HG03097 (cell line): Measurements from ENCODE around the gene GRIA1.

Experiments used
- ATAC-seq: cut with Tn5 transposase; IDR thresholded peaks from one replicate; pipeline ENCODE4 v1.9.1; 2021; ENCODE audit not compliant: unreplicated experiment, low FRiP score

GRIA1 gene

GRCh38 chr5:153601377-153601776, 110.9 kb downstream of the GRIA1 start:
- ATAC-seq = peak; percentile 78

GRCh38 chr5:153605386-153605785, 114.9 kb downstream of the GRIA1 start:
- no peak for ATAC-seq

- no peak for ATAC-seq
Observed at GRCh38 chr5:153610009-153610408, 119.5 kb downstream of the GRIA1 start.

GRCh38 chr5:153610811-153611210, 120.3 kb downstream of the GRIA1 start:
- ATAC-seq = no peak

GRCh38 chr5:153613144-153613543, 122.7 kb downstream of the GRIA1 start:
- no peak for ATAC-seq

GRCh38 chr5:153613672-153614071, 123.2 kb downstream of the GRIA1 start:
- ATAC-seq = no peak

GRCh38 chr5:153617190-153617589, 126.7 kb downstream of the GRIA1 start:
- no peak for ATAC-seq

- ATAC-seq = no peak
Observed at GRCh38 chr5:153618307-153618706, 127.8 kb downstream of the GRIA1 start.

- no peak for ATAC-seq
Observed at GRCh38 chr5:153618867-153619266, 128.4 kb downstream of the GRIA1 start.

GRCh38 chr5:153619771-153620170, 129.3 kb downstream of the GRIA1 start:
- no peak for ATAC-seq

GRCh38 chr5:153623124-153623523, 132.7 kb downstream of the GRIA1 start:
- ATAC-seq = no peak

- ATAC-seq = no peak
Observed at GRCh38 chr5:153623751-153624450, 133.4 kb downstream of the GRIA1 start.

GRCh38 chr5:153624451-153624765, 133.9 kb downstream of the GRIA1 start:
- ATAC-seq = no peak

GRCh38 chr5:153625826-153626354, 135.4 kb downstream of the GRIA1 start:
- no peak for ATAC-seq

GRCh38 chr5:153626836-153627235, 136.4 kb downstream of the GRIA1 start:
- no peak for ATAC-seq

GRCh38 chr5:153629027-153629895, 138.8 kb downstream of the GRIA1 start:
- no peak for ATAC-seq

- no peak for ATAC-seq
Observed at GRCh38 chr5:153630546-153630945, 140.1 kb downstream of the GRIA1 start.

GRCh38 chr5:153632748-153633290, 142.3 kb downstream of the GRIA1 start:
- no peak for ATAC-seq

- ATAC-seq = no peak
Observed at GRCh38 chr5:153636670-153637451, 146.4 kb downstream of the GRIA1 start.

- no peak for ATAC-seq
Observed at GRCh38 chr5:153640293-153640692, 149.8 kb downstream of the GRIA1 start.
